ENCODE measurements around the gene CCNY. TPM values are rescaled to one million over a fixed set of nuclear protein-coding genes. Genes with fewer than 3 reads are reported as not detected.

CCNY gene
- total RNA-seq, 4 donors from 2014 or later: 23.3 to 72.3 (median 26.7) TPM

DNA sequence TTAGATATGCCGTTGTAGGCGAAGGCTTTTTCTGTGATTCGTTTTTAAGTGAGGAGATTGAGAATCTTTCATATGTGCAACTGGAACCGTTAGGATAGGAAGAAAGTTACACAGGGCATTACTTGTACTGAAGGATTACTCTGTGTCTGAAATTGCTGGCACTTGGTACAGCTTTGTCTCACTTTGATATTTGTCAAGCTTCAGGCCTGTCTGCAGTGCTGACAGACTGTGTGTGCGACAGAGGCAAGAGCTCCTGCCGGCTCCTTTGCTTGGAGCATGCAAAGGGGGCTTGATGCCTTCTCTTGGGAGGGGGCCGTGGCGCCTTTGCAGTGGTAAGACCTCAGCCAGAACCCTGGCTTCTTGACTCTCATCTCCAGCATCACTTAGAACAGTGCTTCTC, 45.8 kb downstream of the CCNY start:
- TF ChIP-seq, protein P1, sequence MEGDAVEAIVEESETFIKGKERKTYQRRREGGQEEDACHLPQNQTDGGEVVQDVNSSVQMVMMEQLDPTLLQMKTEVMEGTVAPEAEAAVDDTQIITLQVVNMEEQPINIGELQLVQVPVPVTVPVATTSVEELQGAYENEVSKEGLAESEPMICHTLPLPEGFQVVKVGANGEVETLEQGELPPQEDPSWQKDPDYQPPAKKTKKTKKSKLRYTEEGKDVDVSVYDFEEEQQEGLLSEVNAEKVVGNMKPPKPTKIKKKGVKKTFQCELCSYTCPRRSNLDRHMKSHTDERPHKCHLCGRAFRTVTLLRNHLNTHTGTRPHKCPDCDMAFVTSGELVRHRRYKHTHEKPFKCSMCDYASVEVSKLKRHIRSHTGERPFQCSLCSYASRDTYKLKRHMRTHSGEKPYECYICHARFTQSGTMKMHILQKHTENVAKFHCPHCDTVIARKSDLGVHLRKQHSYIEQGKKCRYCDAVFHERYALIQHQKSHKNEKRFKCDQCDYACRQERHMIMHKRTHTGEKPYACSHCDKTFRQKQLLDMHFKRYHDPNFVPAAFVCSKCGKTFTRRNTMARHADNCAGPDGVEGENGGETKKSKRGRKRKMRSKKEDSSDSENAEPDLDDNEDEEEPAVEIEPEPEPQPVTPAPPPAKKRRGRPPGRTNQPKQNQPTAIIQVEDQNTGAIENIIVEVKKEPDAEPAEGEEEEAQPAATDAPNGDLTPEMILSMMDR (IDR thresholded peaks at IDR 0.05): no peak
- no peak for TF ChIP-seq POLR2A (IDR thresholded peaks at IDR 0.05)
- intact Hi-C loops (cut with DNase I; ENCODE audit: low total_unique reads): no loop called here
- 77 to 89% methylated on average over 8 of the region's 8 CpGs for WGBS, 2 donors
- DNase-seq (ENCODE audit: low spot score in 2 of 2): no peak
- no peak overlapping the region for H3K4me3 ChIP-seq (ENCODE audit: low read depth, poor library complexity, severe bottlenecking)

DNA sequence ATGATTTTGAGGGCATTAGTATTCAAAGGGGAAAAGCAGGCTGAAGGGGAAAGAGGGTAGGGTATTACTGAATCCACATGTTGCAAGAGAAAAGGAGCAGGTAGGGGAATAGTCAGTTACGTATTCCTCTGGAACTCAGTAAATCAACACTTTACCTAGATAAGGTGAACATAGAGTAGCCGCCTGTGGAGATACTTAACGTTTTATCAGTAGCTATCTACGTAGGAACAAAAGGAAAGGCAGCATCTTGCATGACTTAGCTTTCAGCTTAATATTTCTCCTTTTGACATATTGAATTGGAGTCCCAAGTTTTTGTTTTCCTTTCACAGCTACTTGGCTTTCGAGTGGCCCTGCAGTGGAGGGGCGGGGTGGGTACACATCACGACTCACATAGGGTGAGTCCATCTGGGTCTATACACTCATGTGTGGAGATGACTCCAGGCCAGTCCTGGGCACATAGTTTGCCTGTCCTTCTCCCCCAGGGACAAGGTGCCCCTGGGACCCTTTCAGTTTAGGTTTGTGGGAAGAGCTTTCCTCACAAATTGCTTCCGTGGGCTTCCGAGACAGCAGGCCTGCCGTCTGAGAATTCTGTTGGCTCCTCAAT, 48.1 kb downstream of the CCNY start:
- no peak overlapping the region for H3K4me3 ChIP-seq (ENCODE audit: low read depth, poor library complexity, severe bottlenecking)
- TF ChIP-seq, protein P1 (IDR thresholded peaks at IDR 0.05): no peak
- no peak for TF ChIP-seq POLR2A (IDR thresholded peaks at IDR 0.05)
- intact Hi-C loops (cut with DNase I; ENCODE audit: low total_unique reads): no loop called here
- 90 to 94% methylated on average over 10 of the region's 10 CpGs for WGBS, 2 donors
- no peak for DNase-seq (ENCODE audit: low spot score in 2 of 2)

DNA sequence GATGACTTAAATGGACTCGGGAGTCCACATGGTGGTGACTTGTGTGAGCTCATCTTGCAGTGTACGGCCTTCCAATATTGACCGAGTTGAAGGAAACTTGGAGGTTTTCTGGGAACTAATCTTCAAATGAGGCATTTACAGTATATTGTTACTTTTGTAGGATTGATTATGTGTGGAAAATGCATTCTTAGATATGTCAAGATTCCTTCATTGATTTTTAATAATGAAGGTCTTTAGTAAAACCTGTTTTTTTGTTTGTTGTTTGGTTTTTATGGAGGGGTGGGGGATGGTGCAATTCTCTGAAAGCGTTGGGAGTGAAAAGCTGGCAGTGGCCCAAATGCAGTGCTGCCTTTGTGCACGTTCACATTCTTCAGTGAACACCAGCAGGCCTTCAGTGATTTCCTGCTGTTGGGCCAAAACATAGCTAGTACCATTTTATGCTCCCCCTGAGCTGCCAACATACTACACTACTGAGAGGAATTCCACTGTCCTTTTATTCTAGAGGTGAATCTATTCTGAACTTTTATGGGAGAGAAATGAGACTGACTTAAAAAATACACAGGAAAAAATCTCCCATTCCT, 50.4 kb downstream of the CCNY start:
- 62 to 67% methylated on average over 5 of the region's 5 CpGs for WGBS, 2 donors
- no peak for DNase-seq (ENCODE audit: low spot score in 2 of 2)
- intact Hi-C loops (cut with DNase I; ENCODE audit: low total_unique reads): no loop called here
- no peak overlapping the region for H3K4me3 ChIP-seq (ENCODE audit: low read depth, poor library complexity, severe bottlenecking)
- TF ChIP-seq POLR2A (IDR thresholded peaks at IDR 0.05): no peak

DNA sequence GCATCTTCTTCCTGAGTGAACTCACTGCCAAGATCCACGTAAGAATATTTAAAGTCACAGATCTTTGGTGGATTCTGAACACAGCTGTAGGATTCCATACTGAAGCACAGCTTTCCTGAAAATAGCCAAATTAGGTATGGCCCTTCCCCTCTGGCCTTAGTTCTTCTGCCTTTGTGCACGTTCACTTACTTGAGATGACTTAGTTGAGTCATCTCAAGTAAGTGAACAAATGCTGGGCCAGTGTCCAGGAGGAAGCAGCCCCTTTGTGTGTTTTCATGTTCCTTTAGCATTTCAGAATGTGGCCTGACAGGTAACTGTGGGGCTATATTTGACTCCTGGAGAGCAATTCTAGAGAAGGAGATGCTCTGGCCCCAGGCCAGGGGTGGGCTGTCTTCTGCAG, 51.5 kb downstream of the CCNY start:
- DNase-seq (ENCODE audit: low spot score in 2 of 2): no peak
- WGBS, 2 donors: 65 to 74% methylated on average over 2 of the region's 2 CpGs
- no peak overlapping the region for H3K4me3 ChIP-seq (ENCODE audit: low read depth, poor library complexity, severe bottlenecking)
- intact Hi-C loops (cut with DNase I; ENCODE audit: low total_unique reads): no loop called here
- TF ChIP-seq, protein P1 (IDR thresholded peaks at IDR 0.05): no peak
- no peak for TF ChIP-seq POLR2A (IDR thresholded peaks at IDR 0.05)

GRCh38 chr10:35388197-35388596, 51.9 kb downstream of the CCNY start:
- no peak for TF ChIP-seq POLR2A (IDR thresholded peaks at IDR 0.05)
- TF ChIP-seq, protein P1 (IDR thresholded peaks at IDR 0.05): no peak
- intact Hi-C loops (cut with DNase I; ENCODE audit: low total_unique reads): no loop called here
- H3K4me3 ChIP-seq (ENCODE audit: low read depth, poor library complexity, severe bottlenecking): no peak overlapping the region
- no peak for DNase-seq (ENCODE audit: low spot score in 2 of 2)

DNA sequence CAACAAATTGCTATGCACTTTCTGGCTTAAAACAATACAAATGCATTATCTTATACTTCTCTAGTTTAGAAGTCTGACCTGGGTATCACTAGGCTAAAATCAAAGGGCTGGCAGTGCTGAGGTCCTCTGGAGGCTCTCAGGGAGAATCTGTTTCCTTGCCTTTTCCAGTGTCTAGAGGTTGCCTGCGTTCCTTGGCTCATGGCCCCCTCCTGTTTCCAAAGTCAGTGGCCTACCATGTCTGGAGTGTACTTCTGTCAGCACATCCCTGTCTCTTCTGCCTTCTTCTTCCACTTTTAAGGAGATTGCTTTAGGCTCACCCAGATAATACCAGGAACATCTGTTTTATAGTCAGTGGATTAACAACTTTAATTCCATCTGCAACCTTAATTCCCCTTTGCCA, 52.4 kb downstream of the CCNY start:
- H3K4me3 ChIP-seq (ENCODE audit: low read depth, poor library complexity, severe bottlenecking): no peak overlapping the region
- no peak for DNase-seq (ENCODE audit: low spot score in 2 of 2)
- intact Hi-C loops (cut with DNase I; ENCODE audit: low total_unique reads): no loop called here
- TF ChIP-seq, protein P1 (IDR thresholded peaks at IDR 0.05): no peak
- no peak for TF ChIP-seq POLR2A (IDR thresholded peaks at IDR 0.05)
- WGBS, 2 donors: 94 to 100% methylated on average over 1 of the region's 1 CpG

Measured in lower leg skin (tissue), 4 donors.